Dedifferentiated amniotic fluid mesenchymal stem cell (primary cell): ENCODE results near the gene PCBP3.
A peak's percentile ranks its signal among the peaks of the same experiment; 100 is the strongest.
"Not testable (repeated sequence)": the region's sequence is repeated elsewhere in the genome, so short reads cannot be mapped to it uniquely, and the experiment has no call there.

Source experiments
- DNase-seq: peaks from one replicate; pipeline ENCODE4 v3.0.0-alpha.2; 2016; ENCODE audit errors: extremely low spot score

PCBP3 gene

GRCh38 chr21:45945066-45945867, 301.7 kb downstream of the PCBP3 start:
- DNase-seq: no peak

- DNase-seq: no peak
Measured at GRCh38 chr21:45945868-45946210, 302.3 kb downstream of the PCBP3 start.

GRCh38 chr21:45947296-45947695, 303.8 kb downstream of the PCBP3 start:
- DNase-seq: no peak

GRCh38 chr21:45947716-45948255, 304.3 kb downstream of the PCBP3 start:
- DNase-seq: no peak

GRCh38 chr21:45948576-45949141, 305.1 kb downstream of the PCBP3 start:
- no peak for DNase-seq

GRCh38 chr21:45949928-45950739, 306.6 kb downstream of the PCBP3 start:
- no peak for DNase-seq

- DNase-seq: no peak
Measured at GRCh38 chr21:45950740-45951515, 307.4 kb downstream of the PCBP3 start.

- no peak for DNase-seq
Measured at GRCh38 chr21:45951676-45952075, 308.2 kb downstream of the PCBP3 start.

GRCh38 chr21:45952527-45952926, 309.0 kb downstream of the PCBP3 start:
- not testable (repeated sequence) for DNase-seq

GRCh38 chr21:45952974-45953373, 309.4 kb downstream of the PCBP3 start:
- DNase-seq: no peak

GRCh38 chr21:45954261-45954660, 310.7 kb downstream of the PCBP3 start:
- DNase-seq: no peak

GRCh38 chr21:45954921-45955320, 311.4 kb downstream of the PCBP3 start:
- no peak for DNase-seq

- no peak for DNase-seq
Measured at GRCh38 chr21:45957551-45957950, 314.0 kb downstream of the PCBP3 start.

GRCh38 chr21:45957981-45958600, 314.6 kb downstream of the PCBP3 start:
- DNase-seq: peak; percentile 81

GRCh38 chr21:45959182-45959581, 315.7 kb downstream of the PCBP3 start:
- no peak for DNase-seq

- DNase-seq: no peak
Measured at GRCh38 chr21:45959779-45960390, 316.4 kb downstream of the PCBP3 start.

GRCh38 chr21:45961408-45961807, 317.9 kb downstream of the PCBP3 start:
- not testable (repeated sequence) for DNase-seq

GRCh38 chr21:45962531-45963231, 319.2 kb downstream of the PCBP3 start:
- no peak for DNase-seq

GRCh38 chr21:45963232-45963570, 319.7 kb downstream of the PCBP3 start:
- no peak for DNase-seq

- DNase-seq: no peak
Measured at GRCh38 chr21:45964649-45965048, 321.1 kb downstream of the PCBP3 start.
